Measurements from ENCODE around the gene CNTD1.
"Not testable (repeated sequence)": the region's sequence is repeated elsewhere in the genome, so short reads cannot be mapped to it uniquely, and the experiment has no call there.

DNA sequence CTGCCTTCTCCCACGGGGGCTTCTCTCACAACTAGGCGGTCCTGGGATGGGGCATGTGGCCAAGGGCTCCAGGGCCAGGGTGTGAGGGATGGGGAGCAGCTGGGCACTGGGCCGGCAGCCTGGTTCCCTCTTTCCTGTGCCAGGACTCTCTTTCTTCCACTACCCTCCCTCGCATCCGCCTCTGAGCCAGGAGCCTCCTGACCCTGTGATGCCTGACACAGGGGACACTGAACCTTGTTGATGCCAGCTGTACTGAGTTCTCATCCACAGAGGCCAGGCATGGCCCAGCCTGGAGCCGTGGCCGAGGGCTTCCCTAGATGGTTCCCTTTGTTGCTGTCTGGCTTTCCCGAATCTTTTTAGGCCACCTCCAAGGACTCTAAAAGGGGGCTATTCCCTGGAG is 57.9 kb downstream of the CNTD1 start:
- TF ChIP-seq POLR2AphosphoS5, EP300 (IDR thresholded peaks at IDR 0.05): not testable (repeated sequence)
